HG03442 (cell line): ENCODE results near the gene CCDC6.

Experiments used
- ATAC-seq: cut with Tn5 transposase; IDR thresholded peaks from one replicate; pipeline ENCODE4 v1.9.1; 2021; ENCODE audit warnings: mild to moderate bottlenecking, moderate library complexity; ENCODE audit not compliant: unreplicated experiment

Gene CCDC6

DNA sequence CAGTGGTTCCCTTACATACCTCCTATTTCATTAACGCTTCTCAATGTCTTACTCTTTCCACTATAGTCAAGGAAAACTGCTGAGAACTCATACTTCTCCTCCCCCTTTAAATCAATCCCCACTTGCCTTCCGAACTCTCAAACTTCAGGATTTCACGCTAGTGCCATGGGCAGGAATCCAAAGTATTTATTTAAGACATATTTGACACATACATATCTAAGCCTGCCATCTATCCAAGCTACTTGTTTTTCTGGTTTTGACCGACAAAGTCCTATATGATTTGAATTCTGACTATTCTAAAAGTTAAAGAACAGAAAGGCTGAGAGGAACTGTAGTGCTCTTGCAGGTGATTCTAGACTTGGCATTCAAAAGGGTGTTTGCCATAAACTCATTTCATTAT is 51.8 kb downstream of the CCDC6 start:
- no peak for ATAC-seq

DNA sequence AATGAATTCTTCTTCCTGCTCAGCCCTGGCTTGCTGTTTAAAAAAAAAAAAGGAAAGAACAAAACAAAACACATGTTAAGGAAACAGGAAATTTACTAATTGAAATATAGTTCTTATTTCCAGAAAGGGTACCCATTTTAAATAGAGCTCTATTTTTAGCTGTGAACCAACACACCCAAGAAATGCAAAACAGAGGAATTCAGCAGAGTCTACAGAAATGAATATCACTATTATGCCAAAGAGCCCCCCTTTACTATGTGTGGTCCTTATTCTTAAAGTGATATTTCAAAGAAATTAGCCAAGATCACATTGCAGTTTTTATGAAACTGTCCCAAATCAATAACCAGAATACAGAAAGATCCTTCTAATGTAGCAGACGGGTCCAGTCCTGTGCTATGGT is 53.7 kb downstream of the CCDC6 start:
- peak; percentile 52 for ATAC-seq

DNA sequence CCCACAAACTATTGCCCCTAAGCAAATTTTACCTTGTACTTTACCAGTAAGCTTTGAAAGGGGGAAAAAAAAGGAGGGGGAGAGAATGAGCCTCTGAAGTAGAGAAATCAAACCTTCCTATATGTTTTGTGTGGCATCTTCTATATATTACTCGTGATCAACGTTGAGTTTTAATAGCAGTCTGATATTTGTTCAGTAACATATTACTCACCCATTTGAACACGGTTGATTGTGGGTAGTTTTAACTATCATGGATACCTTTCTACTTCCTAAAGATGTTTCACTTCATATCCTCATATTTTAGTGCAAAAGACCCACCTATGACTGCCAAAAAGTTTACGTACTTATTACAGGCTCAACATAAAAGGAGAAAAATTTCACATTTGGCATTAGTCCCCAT is 54.5 kb downstream of the CCDC6 start:
- ATAC-seq, result no peak

DNA sequence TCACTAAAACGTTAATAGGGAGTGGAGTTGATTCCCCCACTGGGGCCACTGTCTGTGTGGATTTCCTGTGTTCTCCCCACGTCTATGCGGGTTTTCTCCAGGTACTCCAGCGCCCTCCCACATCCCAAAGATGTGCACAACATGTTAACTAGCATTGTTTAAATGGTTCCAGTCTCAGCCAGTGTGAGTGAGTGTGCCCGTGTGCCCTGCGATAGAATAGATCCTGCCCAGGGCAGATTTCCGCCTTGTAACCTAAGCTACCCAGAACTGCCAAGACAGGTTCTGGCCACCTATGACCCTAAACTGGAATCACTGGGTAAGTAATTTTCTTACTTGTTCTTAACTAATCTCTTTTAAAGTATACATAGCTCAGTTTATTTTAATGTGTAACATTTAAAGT is 58.5 kb downstream of the CCDC6 start:
- no peak for ATAC-seq

DNA sequence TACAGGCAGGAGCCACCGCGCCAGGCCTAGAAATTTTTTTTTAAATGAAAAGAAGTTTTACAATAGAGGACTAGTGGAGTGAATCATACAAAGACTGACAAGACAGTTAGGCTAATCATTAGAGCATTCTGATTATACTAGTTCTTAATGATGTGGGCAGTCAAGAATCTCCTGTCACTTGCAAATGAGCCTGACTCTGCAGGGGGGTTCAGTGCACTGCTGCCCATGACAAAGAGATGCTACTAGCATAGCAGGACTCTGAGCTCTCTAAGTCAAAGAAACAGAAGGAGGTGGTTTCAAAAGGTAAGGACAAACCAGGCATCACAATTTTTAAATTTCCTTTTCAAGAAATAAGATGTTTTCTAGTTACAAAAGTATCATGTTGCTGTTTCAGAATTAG is 59.0 kb downstream of the CCDC6 start:
- ATAC-seq, result no peak

DNA sequence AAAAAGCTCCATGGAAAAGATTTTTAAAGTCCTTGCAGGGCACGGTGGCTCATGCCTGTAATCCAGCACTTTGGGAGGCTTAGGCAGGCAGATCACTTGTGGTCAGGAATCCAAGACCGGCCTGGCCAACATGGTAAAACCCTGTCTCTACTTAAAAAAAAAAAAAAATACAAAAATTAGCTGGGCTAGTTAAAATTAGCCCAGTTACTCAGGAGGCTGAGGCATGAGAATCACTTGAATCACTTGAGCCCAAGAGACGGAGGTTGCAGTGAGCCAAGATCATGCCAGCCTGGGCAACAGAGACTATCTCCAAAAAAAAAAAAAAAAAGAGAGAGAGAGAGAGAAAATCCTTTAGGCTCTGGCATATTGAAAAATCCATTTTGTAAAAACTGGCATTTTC is 61.9 kb downstream of the CCDC6 start:
- no peak for ATAC-seq

DNA sequence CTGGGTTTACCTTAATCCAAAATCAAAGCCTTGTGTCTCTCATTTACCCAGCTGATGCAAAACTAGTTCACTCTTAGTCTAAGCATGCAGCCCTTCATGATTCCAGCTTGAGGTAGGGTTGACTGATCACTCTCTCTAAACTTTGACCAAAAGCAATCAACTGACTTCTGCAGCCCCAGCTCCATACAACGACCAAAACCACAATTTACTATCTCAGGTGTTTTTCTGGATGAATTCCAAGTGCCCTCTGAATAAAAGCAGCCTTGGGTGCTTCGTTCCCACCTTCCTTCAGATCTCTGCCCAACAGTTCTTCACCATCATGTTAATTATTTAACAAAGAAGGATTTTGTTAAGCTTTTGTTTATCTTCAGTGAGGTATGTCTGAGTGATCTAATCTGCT is 62.6 kb downstream of the CCDC6 start:
- no peak for ATAC-seq

DNA sequence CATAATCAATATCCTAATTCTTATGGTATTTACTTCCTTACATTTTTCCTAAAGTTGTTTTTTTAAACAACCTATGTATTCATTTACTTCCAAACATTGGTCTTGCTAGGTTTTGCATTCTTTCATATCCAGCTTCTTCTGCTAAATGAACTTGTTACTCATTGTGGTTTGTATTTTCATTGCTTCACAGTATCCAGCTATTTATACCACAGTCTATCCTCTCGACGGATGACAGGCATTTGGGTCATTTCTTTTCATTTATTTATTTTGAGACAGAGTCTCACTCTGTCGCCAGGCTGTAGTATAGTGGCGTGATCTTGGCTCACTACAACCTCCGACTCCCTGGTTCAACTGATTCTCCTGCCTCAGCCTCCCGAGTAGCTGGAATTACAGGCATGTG is 66.8 kb downstream of the CCDC6 start:
- no peak for ATAC-seq

DNA sequence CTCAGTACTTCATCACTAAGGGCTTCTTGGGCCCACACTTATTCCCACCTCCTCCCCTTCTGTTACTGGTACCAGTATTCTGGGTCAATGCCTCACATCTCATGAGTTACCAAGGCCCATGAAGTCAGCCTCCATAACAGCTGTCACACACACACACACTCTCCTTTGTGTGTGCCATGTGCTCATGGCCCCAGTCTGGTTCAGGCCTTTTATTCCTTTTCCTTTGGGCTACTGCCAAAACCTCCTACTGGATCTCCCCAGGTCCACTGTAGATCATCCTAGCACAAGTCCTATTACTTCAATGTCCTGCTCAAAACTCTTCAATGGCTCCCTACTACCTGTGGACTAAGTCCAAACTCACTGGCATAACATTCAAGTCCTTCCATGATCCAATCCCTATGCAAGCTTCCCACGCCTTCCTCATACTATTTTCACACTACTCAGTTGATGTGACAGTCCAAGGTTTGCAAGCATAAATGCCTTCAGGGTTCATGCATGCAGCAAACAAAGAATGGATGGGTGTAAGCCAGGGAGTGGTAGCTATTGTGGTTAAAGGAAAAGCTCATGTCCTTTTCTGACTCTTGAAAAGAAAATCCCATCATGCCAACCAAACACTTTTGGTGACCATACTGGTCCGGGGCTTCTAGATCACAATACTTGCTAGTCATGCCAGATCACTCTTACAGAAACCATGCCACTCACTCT is 68.1 kb downstream of the CCDC6 start:
- ATAC-seq, result no peak

DNA sequence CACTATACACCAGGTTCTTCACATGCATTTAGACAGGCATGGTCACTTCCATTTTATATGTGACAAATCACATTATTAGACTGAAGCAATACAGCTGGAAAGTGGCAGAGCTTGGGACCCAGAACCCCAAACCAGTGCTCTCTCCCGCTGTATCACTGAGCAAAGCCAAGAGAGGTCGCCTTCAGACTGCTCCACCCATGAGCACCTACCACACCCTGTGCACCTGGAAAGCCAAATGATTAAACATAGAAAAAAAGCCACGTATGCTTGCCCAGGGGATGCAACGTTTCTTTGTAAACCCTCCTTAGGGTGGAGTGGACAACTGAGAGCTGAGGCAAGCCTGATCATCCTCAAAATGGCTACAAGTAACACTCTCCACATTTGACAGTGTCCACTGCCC is 72.5 kb downstream of the CCDC6 start:
- no peak for ATAC-seq

DNA sequence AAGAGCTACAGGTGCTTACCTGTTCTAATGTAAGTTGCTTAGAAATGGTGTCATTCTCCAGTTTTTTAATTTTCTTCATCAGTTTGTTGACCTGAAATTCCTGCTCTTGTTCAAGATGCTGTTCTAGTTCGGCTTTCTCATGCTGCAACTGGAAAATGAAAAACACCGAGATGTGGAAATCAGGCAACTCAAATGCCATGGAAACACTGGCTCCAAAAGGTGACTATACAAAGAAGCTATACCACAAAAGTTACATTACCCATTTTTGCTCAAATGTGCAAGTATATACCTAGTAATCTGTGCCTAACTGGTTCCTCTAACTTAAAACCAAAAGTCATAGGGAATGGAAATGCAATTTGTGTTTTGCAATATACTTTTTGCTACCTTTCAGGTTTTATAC is 73.8 kb downstream of the CCDC6 start:
- ATAC-seq, result no peak

DNA sequence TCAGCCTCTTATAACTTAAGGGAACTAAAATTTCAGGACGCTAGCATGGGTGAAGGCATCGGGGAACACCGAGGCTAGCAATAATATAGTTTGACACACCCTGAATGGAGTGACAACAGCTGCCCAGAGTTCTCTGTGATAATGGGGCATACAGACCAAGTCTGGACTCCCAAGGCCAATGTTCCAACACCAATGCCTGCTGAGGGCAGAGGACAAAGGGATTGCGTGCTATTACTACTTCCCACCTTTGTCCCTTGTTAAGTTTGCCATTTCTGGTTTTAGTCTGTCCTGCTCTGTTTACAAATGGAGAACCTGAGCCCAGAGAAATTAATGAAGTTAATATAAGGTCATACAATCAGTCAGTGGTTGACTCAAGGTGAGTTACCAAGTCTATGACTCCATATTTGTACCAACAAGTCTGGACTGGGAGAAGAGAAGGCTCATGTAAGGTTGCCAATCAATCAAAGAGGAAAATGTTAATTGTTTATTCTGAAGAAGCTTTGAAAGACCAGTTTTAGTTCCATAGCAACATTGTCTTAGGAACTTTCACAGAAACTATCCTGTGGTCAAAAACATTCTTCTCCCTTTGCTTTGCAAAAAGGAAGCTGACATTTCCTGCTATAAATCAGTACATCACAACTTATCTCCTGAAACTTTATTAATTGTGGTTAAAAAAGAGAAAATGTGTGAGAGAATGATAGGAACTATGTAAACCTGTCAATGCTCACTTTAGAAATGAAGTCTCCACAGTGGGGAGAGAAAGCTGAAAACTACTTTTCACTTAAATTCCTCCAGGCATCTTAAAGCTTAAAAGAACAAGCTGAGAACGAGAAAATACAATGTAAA is 74.5 kb downstream of the CCDC6 start:
- ATAC-seq, result no peak

DNA sequence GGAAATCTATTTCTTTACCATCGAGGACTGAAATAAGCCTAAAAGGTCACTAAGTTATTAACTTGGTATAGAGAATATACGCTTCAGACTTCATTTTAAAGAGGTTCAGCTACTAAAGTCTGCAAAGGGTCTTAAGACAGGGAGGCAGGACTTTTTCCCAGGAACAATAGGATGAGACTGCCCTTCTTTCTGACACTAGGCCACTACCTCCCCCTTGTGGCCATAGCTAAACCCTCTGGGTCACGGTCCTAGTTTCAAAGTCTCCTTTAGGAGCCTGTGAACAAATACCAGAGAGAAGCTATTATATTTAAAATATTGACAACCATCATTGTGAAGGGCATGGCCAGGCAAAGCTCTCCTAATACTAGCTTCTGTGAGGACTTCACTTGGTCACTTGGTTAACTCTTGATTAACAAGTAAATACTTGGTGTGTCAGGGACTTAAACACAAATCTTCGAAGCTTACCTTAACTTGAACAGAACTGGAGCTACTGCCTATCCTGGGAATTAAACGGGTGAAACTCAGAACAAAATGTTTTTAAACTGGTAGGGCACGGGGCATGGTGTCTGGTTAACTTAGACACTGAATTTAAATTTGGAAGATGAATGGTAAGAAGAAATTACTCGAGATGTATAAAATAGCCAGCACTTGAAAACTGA is 75.6 kb downstream of the CCDC6 start:
- ATAC-seq, result no peak

DNA sequence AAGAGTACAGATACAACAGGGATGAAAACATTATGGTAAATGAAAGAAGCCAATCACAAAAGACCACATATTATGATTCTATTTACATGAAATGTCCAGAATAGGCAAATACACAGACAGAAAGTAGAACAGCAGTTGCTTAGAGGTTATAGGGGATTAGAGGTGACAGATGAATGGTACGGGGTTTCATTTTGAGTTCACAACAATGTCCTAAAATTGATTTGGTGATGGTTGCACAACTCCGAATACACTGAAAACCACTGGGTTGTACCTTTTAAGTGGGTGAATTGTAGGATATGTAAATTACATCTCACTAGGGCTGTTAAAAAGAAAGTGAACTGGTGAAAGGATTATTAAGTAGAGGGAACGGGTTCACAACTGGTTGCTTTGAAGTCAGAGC is 76.8 kb downstream of the CCDC6 start:
- ATAC-seq, result peak; percentile 82

DNA sequence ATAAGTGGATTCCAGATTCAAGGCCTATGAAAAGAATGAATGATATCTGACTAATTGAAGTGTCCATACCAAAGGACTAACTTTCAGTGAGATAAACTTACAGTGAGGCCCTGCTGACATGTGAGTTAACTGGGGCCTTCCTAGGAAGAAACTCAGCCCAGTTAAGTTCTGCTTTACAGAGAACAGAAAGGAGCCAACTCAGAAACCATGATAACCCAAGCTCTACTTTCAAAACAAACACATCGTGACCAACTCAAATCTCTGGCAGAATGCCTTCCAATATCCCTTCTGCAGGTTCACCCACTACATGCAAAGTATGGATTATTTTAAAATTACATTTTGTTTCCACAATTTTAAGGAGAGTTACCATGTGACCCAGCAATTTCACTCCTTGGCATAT is 77.3 kb downstream of the CCDC6 start:
- no peak for ATAC-seq

DNA sequence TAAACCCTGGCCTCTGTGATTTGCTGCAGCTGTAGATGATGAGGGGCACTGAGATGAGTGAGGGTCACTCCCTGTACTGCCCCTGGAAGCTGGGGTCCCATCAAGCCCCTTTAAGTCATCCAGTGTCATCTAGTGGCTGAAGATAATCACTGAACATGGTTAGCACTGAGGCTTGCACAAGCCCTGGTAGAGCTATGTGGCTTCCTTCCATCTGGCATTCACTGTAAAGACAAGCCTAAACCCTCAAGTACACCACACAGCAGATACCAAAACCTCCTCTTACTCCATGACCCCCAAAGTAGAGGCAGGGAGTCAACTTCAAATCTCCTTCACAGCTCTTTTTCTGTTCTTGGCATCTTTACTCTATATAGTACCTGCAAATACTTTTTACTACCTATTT is 80.4 kb downstream of the CCDC6 start:
- ATAC-seq, result no peak

DNA sequence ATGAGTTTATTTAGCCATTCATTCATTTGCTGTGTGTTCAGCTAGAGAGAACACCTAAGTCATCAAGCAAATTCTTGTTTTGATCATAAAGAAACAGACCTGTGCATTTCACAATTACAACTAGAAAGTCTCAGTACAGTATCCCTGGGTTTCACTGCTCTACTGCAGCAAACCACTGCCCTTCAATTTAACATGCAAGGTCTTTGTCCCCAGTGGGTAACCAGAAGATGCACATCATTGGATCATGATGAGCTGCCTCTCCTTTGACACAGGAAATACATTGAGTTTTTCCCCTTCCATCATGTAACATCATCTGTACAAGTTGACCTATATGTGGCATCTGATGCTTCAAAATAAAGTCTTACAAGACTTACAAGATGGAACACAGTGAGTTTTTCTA is 82.6 kb downstream of the CCDC6 start:
- ATAC-seq, result no peak

DNA sequence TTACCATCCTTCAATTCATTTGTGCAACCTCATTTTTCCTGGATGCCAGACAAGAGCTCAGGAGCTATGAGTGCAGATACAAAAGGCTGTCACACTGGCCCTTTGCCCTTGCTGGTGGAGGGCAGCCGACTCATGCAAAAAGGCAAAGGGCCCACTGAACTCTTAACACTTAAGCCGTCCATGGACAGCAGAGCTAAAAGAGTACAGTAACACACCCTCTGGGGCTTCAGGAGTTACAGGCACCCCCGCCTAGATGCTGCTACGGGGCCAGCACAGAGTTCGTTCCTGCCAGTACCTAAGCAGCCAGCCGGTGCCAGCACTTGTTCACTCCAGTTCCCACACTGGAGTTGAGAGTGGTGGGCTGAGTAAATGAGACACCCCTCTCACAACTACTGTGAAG is 83.2 kb downstream of the CCDC6 start:
- no peak for ATAC-seq

DNA sequence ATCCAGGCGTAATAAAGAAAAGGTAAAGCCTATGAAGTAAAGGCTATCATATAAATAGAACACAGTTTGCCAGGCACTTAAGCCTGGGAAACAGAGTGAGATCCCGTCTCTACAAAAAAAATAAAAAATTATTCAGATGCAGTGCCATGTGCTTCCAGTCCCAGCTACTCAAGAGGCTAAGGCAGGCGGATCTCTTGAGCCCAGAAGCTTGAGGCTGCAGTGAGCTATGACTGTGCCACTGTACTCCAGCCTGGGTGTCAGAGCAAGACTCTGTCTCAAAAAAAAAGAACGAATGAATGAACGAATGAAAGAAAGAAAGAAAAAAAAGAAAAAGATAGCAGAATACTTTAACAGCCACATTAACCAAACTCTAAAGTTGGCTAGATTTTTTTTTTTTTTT is 85.9 kb downstream of the CCDC6 start:
- no peak for ATAC-seq

DNA sequence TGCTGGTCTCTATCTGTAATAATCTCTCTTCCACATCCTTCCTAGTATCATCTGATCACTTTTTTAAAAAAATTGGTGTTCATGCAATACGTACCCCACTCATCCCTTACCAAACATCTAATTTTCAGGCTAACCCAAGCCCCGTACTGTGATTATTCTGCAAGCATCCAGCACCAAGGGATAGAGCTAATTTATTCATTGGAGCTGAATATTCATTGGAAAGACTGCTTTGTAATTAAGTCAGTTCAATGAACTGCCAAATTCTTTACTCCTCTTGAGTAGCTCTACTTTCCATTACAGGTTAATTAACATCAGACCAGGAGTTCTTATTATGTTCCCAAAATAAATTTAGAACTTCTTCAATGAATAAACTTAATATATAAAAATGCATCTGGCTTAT is 86.7 kb downstream of the CCDC6 start:
- no peak for ATAC-seq

DNA sequence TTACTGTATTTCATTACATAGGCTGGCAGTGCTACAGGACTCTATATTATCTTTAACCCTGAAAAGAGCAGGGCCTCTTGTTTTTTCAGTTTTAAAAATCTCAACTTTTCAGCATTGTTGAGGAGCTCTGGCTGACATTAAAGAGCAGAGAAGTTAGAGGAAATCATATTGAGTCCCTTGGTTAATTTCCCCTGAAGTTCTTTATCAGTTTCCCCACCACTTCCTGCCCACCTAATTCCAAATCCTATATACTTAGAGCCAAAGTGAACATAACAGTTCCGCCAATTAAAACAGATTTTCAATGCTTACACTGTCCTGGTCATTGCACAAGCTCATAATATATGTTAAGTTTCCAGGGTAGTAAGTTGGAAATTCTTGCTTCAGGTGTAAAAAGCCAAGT is 87.1 kb downstream of the CCDC6 start:
- ATAC-seq, result no peak

DNA sequence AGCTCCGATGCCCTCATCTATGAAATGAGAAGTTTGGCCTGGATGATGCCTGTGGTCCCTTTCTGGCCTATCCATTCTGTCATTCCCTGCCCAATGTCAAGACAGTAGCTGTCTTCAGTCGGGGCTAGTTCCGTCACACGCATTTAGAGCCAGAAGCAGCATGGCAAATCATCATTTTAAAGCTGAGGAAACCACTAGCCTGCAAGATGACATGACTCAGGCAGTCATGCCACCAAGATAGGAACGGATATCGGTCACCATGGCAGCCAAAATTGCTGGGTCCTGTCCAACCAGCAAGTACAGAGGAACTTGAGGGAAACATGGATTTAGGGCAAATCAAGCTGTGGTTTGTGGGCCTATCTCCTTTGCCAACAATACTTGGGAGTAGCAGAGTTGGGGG is 88.6 kb downstream of the CCDC6 start:
- no peak for ATAC-seq
